ENCODE results near the gene IL23A.

The IL23A gene

GRCh38 chr12:56338308-56339157 is at the start of gene IL23A:
IL23A (plus strand) TSS chr12:56338884; CDS start chr12:56339045, 161 bp downstream.
- ATAC-seq (peak; percentile 88), DNase-seq (peak; percentile 81 to 95)
- Mint-ChIP-seq H3K27ac (peak within 1 kb of the TSS; percentile 99), H3K4me1 (peaks cover 51% of the 10 kb centered on the region), H3K4me3 (peak within 1 kb of the TSS; percentile 94 to 97), H3K27me3 (no peaks in the 10 kb centered on the region), H3K9me3 (no peaks in the 10 kb centered on the region)

- ATAC-seq, result no peak
- no peaks in the 10 kb centered on the region for H3K27me3 Mint-ChIP-seq
- H3K9me3 Mint-ChIP-seq, result no peaks in the 10 kb centered on the region
- no peak for DNase-seq
- H3K4me3 Mint-ChIP-seq, result no peak overlapping the region
- H3K27ac Mint-ChIP-seq, result no peak overlapping the region
- H3K4me1 Mint-ChIP-seq, result peaks cover 66% of the 10 kb centered on the region
Observed at GRCh38 chr12:56293795-56294194, 44.9 kb upstream of the IL23A start.

- no peaks in the 10 kb centered on the region for H3K27me3 Mint-ChIP-seq
- peak overlapping the region in 1 of 2 donors; percentile 85 for H3K27ac Mint-ChIP-seq
- H3K4me3 Mint-ChIP-seq, result no peak overlapping the region
- ATAC-seq (no peak), DNase-seq (no peak)
- H3K4me1 Mint-ChIP-seq, result peaks cover 68% of the 10 kb centered on the region
- no peaks in the 10 kb centered on the region for H3K9me3 Mint-ChIP-seq
Observed at GRCh38 chr12:56296295-56296694, 42.4 kb upstream of the IL23A start.

- DNase-seq (no peak), ATAC-seq (no peak)
- Mint-ChIP-seq H3K27me3 (no peaks in the 10 kb centered on the region), H3K27ac (peak overlapping the region in 1 of 2 donors; percentile 59), H3K4me3 (peak overlapping the region; percentile 49 to 57), H3K9me3 (no peaks in the 10 kb centered on the region), H3K4me1 (peaks cover 68% of the 10 kb centered on the region)
Observed at GRCh38 chr12:56297400-56297799, 41.3 kb upstream of the IL23A start.

GRCh38 chr12:56298828-56299227 is 39.9 kb upstream of the IL23A start:
- ATAC-seq (no peak), DNase-seq (no peak)
- no peaks in the 10 kb centered on the region for H3K9me3 Mint-ChIP-seq
- H3K27ac Mint-ChIP-seq, result peak overlapping the region in 1 of 2 donors; percentile 97
- H3K4me3 Mint-ChIP-seq, result peak overlapping the region; percentile 96 to 98
- H3K4me1 Mint-ChIP-seq, result peaks cover 60% of the 10 kb centered on the region
- H3K27me3 Mint-ChIP-seq, result no peaks in the 10 kb centered on the region

GRCh38 chr12:56299308-56299852 is 39.3 kb upstream of the IL23A start:
- Mint-ChIP-seq H3K27ac (peak overlapping the region; percentile 95 to 97), H3K9me3 (no peaks in the 10 kb centered on the region), H3K4me1 (peaks cover 55% of the 10 kb centered on the region), H3K27me3 (no peaks in the 10 kb centered on the region), H3K4me3 (peak overlapping the region; percentile 96 to 98)
- ATAC-seq, result peak; percentile 3
- no peak for DNase-seq

- Mint-ChIP-seq H3K9me3 (no peaks in the 10 kb centered on the region), H3K4me3 (peak within 1 kb of the TSS; percentile 96 to 98), H3K27me3 (no peaks in the 10 kb centered on the region), H3K27ac (peak within 1 kb of the TSS; percentile 95 to 97), H3K4me1 (peaks cover 55% of the 10 kb centered on the region)
- ATAC-seq, result peak; percentile 98
- DNase-seq, result peak; percentile 98 to 99
Observed at GRCh38 chr12:56299853-56300643, 38.6 kb upstream of the IL23A start, which contains the start of gene CS. CS (minus strand) TSS chr12:56300330; CDS start chr12:56300201, 129 bp downstream.

- Mint-ChIP-seq H3K4me3 (peak overlapping the region; percentile 96 to 98), H3K27me3 (no peaks in the 10 kb centered on the region), H3K4me1 (peaks cover 55% of the 10 kb centered on the region), H3K27ac (peak overlapping the region; percentile 95 to 97), H3K9me3 (no peaks in the 10 kb centered on the region)
- ATAC-seq (no peak), DNase-seq (no peak)
Observed at GRCh38 chr12:56300644-56301464, 37.8 kb upstream of the IL23A start.

- Mint-ChIP-seq H3K4me1 (peaks cover 22% of the 10 kb centered on the region), H3K27me3 (no peaks in the 10 kb centered on the region), H3K9me3 (no peaks in the 10 kb centered on the region), H3K27ac (no peak overlapping the region), H3K4me3 (no peak overlapping the region)
- ATAC-seq (no peak), DNase-seq (no peak)
Observed at GRCh38 chr12:56304276-56304675, 34.4 kb upstream of the IL23A start.

GRCh38 chr12:56304872-56305590 is 33.7 kb upstream of the IL23A start:
- Mint-ChIP-seq H3K27ac (peak overlapping the region in 1 of 2 donors; percentile 1), H3K4me3 (no peak overlapping the region), H3K4me1 (peaks cover 22% of the 10 kb centered on the region), H3K9me3 (no peaks in the 10 kb centered on the region), H3K27me3 (no peaks in the 10 kb centered on the region)
- no peak for DNase-seq
- no peak for ATAC-seq

- no peak for ATAC-seq
- no peaks in the 10 kb centered on the region for H3K27me3 Mint-ChIP-seq
- no peak for DNase-seq
- peaks cover under 1% of the 10 kb centered on the region for H3K4me1 Mint-ChIP-seq
- H3K4me3 Mint-ChIP-seq, result no peak overlapping the region
- H3K9me3 Mint-ChIP-seq, result no peaks in the 10 kb centered on the region
- H3K27ac Mint-ChIP-seq, result peak overlapping the region in 1 of 2 donors; percentile 19
Observed at GRCh38 chr12:56307221-56307965, 31.3 kb upstream of the IL23A start.

- no peaks in the 10 kb centered on the region for H3K4me1 Mint-ChIP-seq
- ATAC-seq (no peak), DNase-seq (no peak)
- H3K27ac Mint-ChIP-seq, result no peak overlapping the region
- no peaks in the 10 kb centered on the region for H3K27me3 Mint-ChIP-seq
- no peaks in the 10 kb centered on the region for H3K9me3 Mint-ChIP-seq
- H3K4me3 Mint-ChIP-seq, result no peak overlapping the region
Observed at GRCh38 chr12:56308714-56309113, 30.0 kb upstream of the IL23A start.

GRCh38 chr12:56311003-56311402 is 27.7 kb upstream of the IL23A start:
- Mint-ChIP-seq H3K4me3 (no peak overlapping the region), H3K27ac (peak overlapping the region in 1 of 2 donors; percentile 89), H3K4me1 (peaks cover 18% of the 10 kb centered on the region), H3K9me3 (no peaks in the 10 kb centered on the region), H3K27me3 (no peaks in the 10 kb centered on the region)
- DNase-seq (no peak), ATAC-seq (no peak)

GRCh38 chr12:56315249-56315621 is 23.4 kb upstream of the IL23A start:
- Mint-ChIP-seq H3K4me3 (peak overlapping the region; percentile 95 to 100), H3K27me3 (no peaks in the 10 kb centered on the region), H3K9me3 (no peaks in the 10 kb centered on the region), H3K27ac (peak overlapping the region; percentile 97 to 100), H3K4me1 (peaks cover 25% of the 10 kb centered on the region)
- peak in 1 of 2 donors; percentile 22 for DNase-seq
- ATAC-seq, result peak; percentile 1

All from stimulated activated naive CD8-positive, alpha-beta T cell treated with anti-CD3 and anti-CD28 coated beads, Interleukin-15, amount 100 ng/mL, for 72 hours (primary cell).